ENCODE results near the gene CCDC137. TPM values are rescaled to one million over a fixed set of nuclear protein-coding genes. Genes with fewer than 3 reads are reported as not detected.
A peak's percentile ranks its signal among the peaks of the same experiment; 100 is the strongest.

Gene CCDC137
- total and polyA plus RNA-seq, 2 of the 13 experiments (the other 11 are each of a cell fraction or from before 2014, with no cell fraction given) = 14.6 to 39.1 TPM

GRCh38 chr17:81701288-81702071 lies 34.9 kb downstream of the CCDC137 start (continued):
- TF ChIP-seq ZNF891 (CRISPR knock-in tag; IDR thresholded peaks at IDR 0.05) = no peak
- no peak for TF ChIP-seq HOXA3 (CRISPR knock-in tag; IDR thresholded peaks at IDR 0.05)
- peak; percentile 96 for TF ChIP-seq AGO2 (optimal IDR thresholded peaks at IDR 0.05; ENCODE audit: low read depth, low read length)
- TF ChIP-seq ZNF234 (CRISPR knock-in tag; conservative IDR thresholded peaks at IDR 0.05) = no peak
- no peak for TF ChIP-seq ZFP36L2 (CRISPR knock-in tag; IDR thresholded peaks at IDR 0.05)
- TF ChIP-seq GZF1 (CRISPR knock-in tag; IDR thresholded peaks at IDR 0.05) = no peak
- TF ChIP-seq ZSCAN12 (CRISPR knock-in tag; IDR thresholded peaks at IDR 0.05) = no peak
- TF ChIP-seq KMT2B (CRISPR knock-in tag; IDR thresholded peaks at IDR 0.05) = no peak
- TF ChIP-seq ZNF18 (CRISPR knock-in tag; IDR thresholded peaks at IDR 0.05; ENCODE audit: insufficient replicate concordance) = no peak
- no peak for TF ChIP-seq TOE1 (CRISPR knock-in tag; IDR thresholded peaks at IDR 0.05)
- TF ChIP-seq IRF9 (CRISPR knock-in tag; IDR thresholded peaks at IDR 0.05; ENCODE audit: borderline replicate concordance) = no peak; the same call in 1 of the 2 replicates
- TF ChIP-seq ZKSCAN8 (CRISPR knock-in tag; IDR thresholded peaks at IDR 0.05; ENCODE audit: borderline replicate concordance) = peak; percentile 63; the same call in 1 of the 2 replicates
- no peak for TF ChIP-seq AKNA (CRISPR knock-in tag; IDR thresholded peaks at IDR 0.05; ENCODE audit: borderline replicate concordance)
- no peak for TF ChIP-seq ZNF207 (IDR thresholded peaks at IDR 0.05; ENCODE audit: borderline replicate concordance)
- peak; percentile 63 for TF ChIP-seq POLR2AphosphoS5 (IDR thresholded peaks at IDR 0.05; ENCODE audit: low read depth, low read length)
- no peak for TF ChIP-seq ZNF431 (CRISPR knock-in tag; IDR thresholded peaks at IDR 0.05; ENCODE audit: borderline replicate concordance, low read depth)
- no peak for TF ChIP-seq NFE2L2 (IDR thresholded peaks at IDR 0.05; ENCODE audit: low read length)
